RWPE2 (cell line): ENCODE data around the gene KPNA4.

Source experiments
- ATAC-seq: fragments of 200-7000 bp; cut with Tn5 transposase; 3 replicates; pipeline ENCODE4 v1.9.1; 2021; ENCODE audit warnings: low read depth
- DNase-seq: peaks from one replicate; pipeline ENCODE4 v3.0.0-alpha.2; 2020; ENCODE audit warnings: low spot score
- H3K27ac ChIP-seq: fragments of 450-650 bp; 2 replicates; pipeline ENCODE4 v1.5.1; 2017; ENCODE audit warnings: mild to moderate bottlenecking; ENCODE audit not compliant: poor library complexity, severe bottlenecking
- H3K27me3 ChIP-seq: fragments of 250-450 bp; sonication (Bioruptor Pico); 2 replicates; pipeline ENCODE4 v1.5.1; 2021; ENCODE audit warnings: mild to moderate bottlenecking, moderate library complexity; ENCODE audit not compliant: insufficient read depth, poor library complexity, severe bottlenecking
- H3K36me3 ChIP-seq: fragments of 250-450 bp; sonication (Bioruptor Pico); 2 replicates; pipeline ENCODE4 v1.5.1; 2020; ENCODE audit warnings: low read depth, mild to moderate bottlenecking, moderate library complexity
- H3K4me1 ChIP-seq: fragments of 250-450 bp; sonication (Bioruptor Pico); 2 replicates; pipeline ENCODE4 v1.5.1; 2021; ENCODE audit warnings: mild to moderate bottlenecking, moderate library complexity; ENCODE audit not compliant: insufficient read depth, poor library complexity, severe bottlenecking
- H3K4me3 ChIP-seq: fragments of 250-450 bp; sonication (Bioruptor Pico); 2 replicates; pipeline ENCODE4 v1.5.1; 2021; ENCODE audit warnings: mild to moderate bottlenecking, moderate library complexity; ENCODE audit not compliant: severe bottlenecking
- H3K9me3 ChIP-seq: fragments of 250-450 bp; sonication (Bioruptor Pico); 2 replicates; pipeline ENCODE4 v1.5.1; 2021; ENCODE audit warnings: mild to moderate bottlenecking, moderate library complexity; ENCODE audit not compliant: severe bottlenecking
- CTCF ChIP-seq: fragments of 450-650 bp; IDR thresholded peaks from one replicate; pipeline ENCODE4 v1.5.1; 2017; ENCODE audit warnings: mild to moderate bottlenecking, moderate library complexity; ENCODE audit not compliant: poor library complexity, severe bottlenecking

KPNA4 gene

DNA sequence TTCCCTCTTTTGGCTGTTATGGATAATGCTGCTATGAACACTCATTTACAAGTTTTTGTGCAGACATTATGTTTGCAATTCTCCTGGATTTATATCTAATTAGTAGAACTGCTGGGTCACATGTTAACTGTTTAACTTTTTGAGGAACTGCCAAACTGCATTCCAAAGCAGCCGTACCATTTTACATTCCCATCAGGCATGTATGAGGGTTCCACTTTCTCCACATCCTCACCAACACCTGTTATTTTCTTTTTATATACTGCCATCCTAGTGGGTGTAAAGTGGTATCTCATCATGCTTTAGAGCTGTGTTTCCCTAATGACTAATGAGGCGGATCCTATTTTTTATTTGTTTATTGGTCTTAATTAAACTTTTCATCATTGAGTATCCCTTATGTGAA, 9.2 kb downstream of the KPNA4 start:
- peaks cover 25% of the 10 kb centered on the region for H3K36me3 ChIP-seq
- no peak overlapping the region for H3K4me3 ChIP-seq
- H3K27me3 ChIP-seq, result no peaks in the 10 kb centered on the region
- peaks cover 7% of the 10 kb centered on the region for H3K4me1 ChIP-seq
- H3K27ac ChIP-seq, result no peak overlapping the region
- ATAC-seq, result no peak
- no peaks in the 10 kb centered on the region for H3K9me3 ChIP-seq
- TF ChIP-seq CTCF, result no peak
- DNase-seq, result no peak

DNA sequence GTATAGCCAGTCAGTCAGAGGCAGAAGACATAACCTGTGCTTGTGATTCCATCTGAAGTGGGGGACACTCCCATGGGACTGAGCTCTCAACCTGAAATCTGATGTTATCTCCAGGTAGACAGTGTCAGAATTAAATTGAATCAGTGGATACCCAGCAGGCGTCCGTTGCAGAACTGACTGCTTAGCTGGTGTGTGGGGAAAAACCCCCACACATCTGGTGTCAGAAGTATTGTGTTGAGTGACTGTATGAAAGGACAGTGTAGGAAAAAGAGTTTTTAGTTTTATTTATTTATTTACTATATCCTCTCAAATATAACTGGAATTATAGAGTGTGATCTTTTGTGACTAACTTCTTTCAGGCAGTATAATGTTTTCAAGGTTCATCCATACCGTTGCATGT, 10.4 kb downstream of the KPNA4 start:
- no peak for DNase-seq
- Histone ChIP-seq H3K27me3 (no peaks in the 10 kb centered on the region), H3K4me1 (no peaks in the 10 kb centered on the region), H3K36me3 (peaks cover 36% of the 10 kb centered on the region), H3K27ac (no peak overlapping the region), H3K4me3 (no peak overlapping the region), H3K9me3 (no peaks in the 10 kb centered on the region)
- ATAC-seq, result no peak
- no peak for TF ChIP-seq CTCF

- Histone ChIP-seq H3K4me1 (no peaks in the 10 kb centered on the region), H3K27ac (no peak overlapping the region), H3K27me3 (no peaks in the 10 kb centered on the region), H3K36me3 (peaks cover 47% of the 10 kb centered on the region), H3K9me3 (peaks cover 8% of the 10 kb centered on the region), H3K4me3 (no peak overlapping the region)
- no peak for ATAC-seq
- DNase-seq, result no peak
- TF ChIP-seq CTCF, result no peak
Measured at GRCh38 chr3:160553827-160554226, 11.5 kb downstream of the KPNA4 start.

- Histone ChIP-seq H3K4me1 (peaks cover 5% of the 10 kb centered on the region), H3K36me3 (peaks cover 50% of the 10 kb centered on the region), H3K27me3 (no peaks in the 10 kb centered on the region), H3K27ac (no peak overlapping the region), H3K4me3 (no peak overlapping the region), H3K9me3 (peaks cover 8% of the 10 kb centered on the region)
- TF ChIP-seq CTCF, result no peak
- DNase-seq, result no peak
- ATAC-seq, result no peak
Measured at GRCh38 chr3:160546727-160547126, 18.6 kb downstream of the KPNA4 start.

DNA sequence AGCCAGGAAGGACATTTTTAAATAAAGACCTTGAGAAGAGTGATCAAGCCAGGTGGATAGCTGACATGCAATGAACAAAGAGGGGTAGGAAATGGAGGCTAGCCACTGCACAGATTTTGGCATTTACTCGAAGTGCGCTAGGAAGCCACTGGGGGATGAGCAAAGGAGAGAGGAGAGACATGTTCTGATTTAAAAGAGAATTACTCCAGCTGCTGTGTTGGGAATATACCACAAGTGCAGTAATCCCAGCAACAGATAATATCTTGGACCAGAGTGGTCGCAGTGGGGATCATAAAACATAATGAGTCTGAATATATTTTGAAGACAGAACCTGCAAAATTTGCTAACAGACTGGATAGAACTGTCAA, 19.9 kb downstream of the KPNA4 start:
- peaks cover 8% of the 10 kb centered on the region for H3K9me3 ChIP-seq
- peaks cover 37% of the 10 kb centered on the region for H3K36me3 ChIP-seq
- no peak overlapping the region for H3K27ac ChIP-seq
- DNase-seq (no peak), ATAC-seq (no peak)
- no peaks in the 10 kb centered on the region for H3K27me3 ChIP-seq
- peaks cover 5% of the 10 kb centered on the region for H3K4me1 ChIP-seq
- no peak overlapping the region for H3K4me3 ChIP-seq
- TF ChIP-seq CTCF, result no peak
